22Rv1 (cell line): ENCODE measurements around the gene HRH2.

Experiments used
- H3K27ac ChIP-seq: fragments of 450-650 bp; 2 replicates; pipeline ENCODE4 v1.5.1; 2017
- CTCF ChIP-seq: fragments of 450-650 bp; IDR thresholded peaks from 2 replicates; pipeline ENCODE4 v1.5.1; 2017; ENCODE audit warnings: mild to moderate bottlenecking
- ZFX ChIP-seq: fragments of 450-650 bp; IDR thresholded peaks from 2 replicates; pipeline ENCODE4 v1.6.1; 2017; ENCODE audit warnings: antibody characterized with exemption, borderline replicate concordance

Gene HRH2

GRCh38 chr5:175692235-175692995 is 34.5 kb downstream of the HRH2 start:
- H3K27ac ChIP-seq = no peak overlapping the region
- no peak for TF ChIP-seq ZFX
- TF ChIP-seq CTCF = no peak

GRCh38 chr5:175692996-175693710 is 35.3 kb downstream of the HRH2 start:
- no peak overlapping the region for H3K27ac ChIP-seq
- TF ChIP-seq ZFX (no peak), CTCF (no peak)

GRCh38 chr5:175693741-175694140 is 35.9 kb downstream of the HRH2 start:
- H3K27ac ChIP-seq = no peak overlapping the region
- TF ChIP-seq ZFX (no peak), CTCF (no peak)

GRCh38 chr5:175694371-175695160 is 36.7 kb downstream of the HRH2 start:
- H3K27ac ChIP-seq = no peak overlapping the region
- no peak for TF ChIP-seq ZFX
- no peak for TF ChIP-seq CTCF

GRCh38 chr5:175695161-175696126 is 37.6 kb downstream of the HRH2 start:
- no peak for TF ChIP-seq ZFX
- TF ChIP-seq CTCF = no peak
- no peak overlapping the region for H3K27ac ChIP-seq

GRCh38 chr5:175696139-175696854 is 38.4 kb downstream of the HRH2 start:
- H3K27ac ChIP-seq = no peak overlapping the region
- TF ChIP-seq ZFX = no peak
- peak; percentile 66 for TF ChIP-seq CTCF
